Heart left ventricle (tissue), 16 donors: Measurements from ENCODE around the gene PHF2. TPM values are rescaled to one million over a fixed set of nuclear protein-coding genes. Genes with fewer than 3 reads are reported as not detected.

Experiments used
- ATAC-seq, 4 donors: fragments of 200-7000 bp; cut with Tn5 transposase; one replicate each; pipeline ENCODE4 v1.9.1; 2020 to 2022; ENCODE audit warnings: moderate library complexity in 4 of 4, mild to moderate bottlenecking in 3 of 4, moderate number of reproducible peaks in 1 of 4
- DNase-seq, 5 donors: peaks; one replicate each; pipeline ENCODE4 v3.0.0-alpha.2; 2020
- H3K27ac ChIP-seq, 12 donors: fragments of 200-600 bp; sonication (generic) in 4 of 12; one replicate each; pipeline versions ENCODE4 v1.5.0 to v1.8.0; 2016 to 2022; ENCODE audit warnings: mild to moderate bottlenecking in 2 of 12
- H3K27me3 ChIP-seq, 9 donors: fragments of 200-600 bp; sonication (generic) in 2 of 9; one replicate each; pipeline versions ENCODE4 v1.5.1 to v1.8.0; 2016 to 2022; ENCODE audit warnings: mild to moderate bottlenecking in 3 of 9
- H3K36me3 ChIP-seq, 9 donors: fragments of 200-600 bp; sonication (generic) in 2 of 9; one replicate each; pipeline versions ENCODE4 v1.5.0 to v1.8.0; 2018 to 2022; ENCODE audit warnings: mild to moderate bottlenecking in 2 of 9
- H3K4me1 ChIP-seq, 12 donors: fragments of 200-600 bp; sonication (generic) in 4 of 12; one replicate each; pipeline versions ENCODE4 v1.5.0 to v1.8.0; 2016 to 2022; ENCODE audit warnings: mild to moderate bottlenecking in 3 of 12
- H3K4me3 ChIP-seq, 12 donors: fragments of 200-600 bp; sonication (generic) in 4 of 12; one replicate each; pipeline versions ENCODE4 v1.5.0 to v1.8.0; 2017 to 2022; ENCODE audit warnings: mild to moderate bottlenecking in 9 of 12, moderate library complexity in 4 of 12
- H3K9me3 ChIP-seq, 12 donors: fragments of 200-600 bp; sonication (generic) in 4 of 12; one replicate each; pipeline versions ENCODE4 v1.5.0 to v1.8.0; 2016 to 2022; ENCODE audit warnings: mild to moderate bottlenecking in 1 of 12
- CTCF ChIP-seq, 12 donors: fragments of 200-600 bp; sonication (generic) in 4 of 12; IDR thresholded peaks; one replicate each; pipeline versions ENCODE4 v1.5.0 to v1.8.0; 2018 to 2022; ENCODE audit warnings: antibody characterized with exemption in 12 of 12, mild to moderate bottlenecking in 5 of 12
- POLR2A ChIP-seq, 2 donors: fragments of 450-650 bp; IDR thresholded peaks; one replicate each; pipeline ENCODE4 v1.6.1; 2017; ENCODE audit warnings: antibody characterized with exemption in 2 of 2, mild to moderate bottlenecking in 2 of 2, moderate library complexity in 2 of 2
- WGBS, 4 donors: extraction: QIAGEN DNeasy Blood & Tissue Kit in 2 of 4; methylation state at CpG; one replicate each; pipeline versions ENCODE4 v1.1.5 to v1.1.7; 2013 to 2018; 5-methylcytosine and 5-hydroxymethylcytosine counted together
- intact Hi-C, 10 donors: fragments of 100-400 bp; cut with DNase I; formaldehyde crosslinking; loops; one replicate each; pipeline versions ENCODE4 v1.11.1 to v1.14.2; 2022
- polyA plus RNA-seq, 2 donors: library from polyadenylated mRNA; stranded (reverse); fragments of 200-250 nt; gene quantifications; one replicate each; pipeline ENCODE4 v1.2.3, GENCODE V29; 2013
- total RNA-seq, 9 donors: library from RNA; depleted of rRNA in 2 of 9; stranded (reverse); fragments of >200 nt in 2 of 9; fragmentation: NEBNext Ultra II Directional in 3 of 9; extraction: Animal tissue kit (Norgen Biotek cat#: 25700) in 3 of 9; gene quantifications; one replicate each; pipeline versions ENCODE4 v1.1.0 to v1.2.4, GENCODE V29; 2016 to 2023
- donor health status: ischemic (EF 13 %, LVEDD 7.1; RV severe dilation, severe dysfunction).
- donor health status: healthy with polysubstance abuse.
- donor health status: DM: no; HTN: yes; CAD: no.
- donor health status: DM: no; HTN: no; CAD: no.
- donor health status: ischemic (EF 25% LVEDD 6.9; RV normal size, moderate dysfunction).
- donor health status: ischemic (EF 25% LVEDD 5.7; RV mildly dilated, moderate dysfunction).
- donor health status: healthy.
- donor health status: DM: yes; HTN: yes; CAD: no.
- donor health status: ischemic (EF 35%, LVEDD 5.7; RV mildly dilated, moderate dysfunction).
- donor health status: nonischemic (EF 11% LVEDD 7.7; RV severe dilation, severe dysfunction).
- donor health status: DM: yes; HTN: yes; CAD: no.
- donor health status: PGD.
- donor health status: ischemic (EF 29% LVEDD 5.4; RV normal size, mild dysfunction).
- donor health status: nonischemic (EF 23%, LVEDD 6.1; RV moderate dilation, normal function).

PHF2 gene
- total and polyA plus RNA-seq, 11 donors = 18.8 to 37.2 (median 22.1) TPM

GRCh38 chr9:93541005-93541404, 35.4 kb upstream of the PHF2 start:
- H3K9me3 ChIP-seq = no peaks in the 10 kb centered on the region
- intact Hi-C loops = loop anchor here in 1 of 10 donors (5.0 kb wide), 1 partner anchor 89 kb away; the partner anchor contains the start of genes FAM120A and FAM120AOS

GRCh38 chr9:93541581-93542349, 34.6 kb upstream of the PHF2 start:
- ATAC-seq (peak; percentile 56 to 72 (median 68)), DNase-seq (peak in 1 of 5 donors; percentile 27)
- intact Hi-C loops = loop anchor here in 1 of 10 donors (5.0 kb wide), 1 partner anchor 89 kb away; the partner anchor contains the start of genes FAM120A and FAM120AOS
- no peaks in the 10 kb centered on the region for H3K9me3 ChIP-seq
- H3K4me1 ChIP-seq = peaks cover 0 to 37% (median 12%) of the 10 kb centered on the region in 12 donors
- peak overlapping the region in 9 of 12 donors; percentile 3 to 79 (median 22) for H3K27ac ChIP-seq
- 44 to 63% (median 49%) methylated on average over 8 of the region's 8 CpGs for WGBS, 4 donors
- no peak for TF ChIP-seq POLR2A (IDR thresholded peaks at IDR 0.05)
- no peak for TF ChIP-seq CTCF (IDR thresholded peaks at IDR 0.05)
- no peak overlapping the region for H3K4me3 ChIP-seq
- H3K27me3 ChIP-seq = no peaks in the 10 kb centered on the region
- peaks cover 0 to 81% (median 47%) of the 10 kb centered on the region in 9 donors for H3K36me3 ChIP-seq

More at GRCh38 chr9:93541005-93541404, 35.4 kb upstream of the PHF2 start:
- ATAC-seq (peak in 1 of 4 donors; percentile 29), DNase-seq (no peak)
- Histone ChIP-seq H3K27ac (peak overlapping the region in 4 of 12 donors; percentile 42 to 79 (median 54)), H3K4me1 (peaks cover 0 to 37% (median 16%) of the 10 kb centered on the region in 12 donors), H3K27me3 (no peaks in the 10 kb centered on the region), H3K36me3 (peaks cover 0 to 81% (median 47%) of the 10 kb centered on the region in 9 donors), H3K4me3 (no peak overlapping the region)
- no peak for TF ChIP-seq POLR2A (IDR thresholded peaks at IDR 0.05)
- no peak for TF ChIP-seq CTCF (IDR thresholded peaks at IDR 0.05)
- 78 to 87% (median 80%) methylated on average over 4 of the region's 4 CpGs for WGBS, 4 donors

- DNase-seq (no peak), ATAC-seq (no peak)
- Histone ChIP-seq H3K36me3 (peaks cover 0 to 80% (median 56%) of the 10 kb centered on the region in 9 donors), H3K4me1 (peaks cover 0 to 47% (median 12%) of the 10 kb centered on the region in 12 donors), H3K27ac (no peak overlapping the region), H3K9me3 (no peaks in the 10 kb centered on the region), H3K4me3 (no peak overlapping the region), H3K27me3 (no peaks in the 10 kb centered on the region)
- 94 to 98% (median 96%) methylated on average over 9 of the region's 9 CpGs for WGBS, 4 donors
- intact Hi-C loops = loop anchor here in 1 of 10 donors (5.0 kb wide), 1 partner anchor 91 kb away; the partner anchor contains the start of genes FAM120A and FAM120AOS
- no peak for TF ChIP-seq POLR2A (IDR thresholded peaks at IDR 0.05)
- no peak for TF ChIP-seq CTCF (IDR thresholded peaks at IDR 0.05)
These were observed 33.3 kb upstream of the PHF2 start for GRCh38 chr9:93543117-93543516.

- peaks cover 0 to 39% (median 9%) of the 10 kb centered on the region in 12 donors for H3K4me1 ChIP-seq
- DNase-seq (no peak), ATAC-seq (no peak)
- no peaks in the 10 kb centered on the region for H3K9me3 ChIP-seq
- peaks cover 0 to 87% (median 62%) of the 10 kb centered on the region in 9 donors for H3K36me3 ChIP-seq
- no peak for TF ChIP-seq POLR2A (IDR thresholded peaks at IDR 0.05)
- TF ChIP-seq CTCF (IDR thresholded peaks at IDR 0.05) = no peak
- no peak overlapping the region for H3K27ac ChIP-seq
- no peaks in the 10 kb centered on the region for H3K27me3 ChIP-seq
- WGBS, 4 donors = 95 to 98% (median 96%) methylated on average over 11 of the region's 11 CpGs
- H3K4me3 ChIP-seq = no peak overlapping the region
- intact Hi-C loops = no loop called here
These were observed 30.0 kb upstream of the PHF2 start for GRCh38 chr9:93546356-93546755.
